Adrenal gland (tissue), 12 donors: ENCODE measurements around the gene NOP58. TPM values are rescaled to one million over a fixed set of nuclear protein-coding genes. Genes with fewer than 3 reads are reported as not detected.

Experiments
- DNase-seq, 7 donors: peaks; one replicate each; pipeline ENCODE4 v3.0.0-alpha.2; 2019 to 2020
- H3K27ac ChIP-seq, 5 donors: fragments of 200-600 bp; sonication (generic) in 4 of 5; 1 replicate in 3 of 5; 2 replicates in 2 of 5; pipeline versions ENCODE4 v1.5.1 to v1.8.0; 2016 to 2020; ENCODE audit warnings: mild to moderate bottlenecking in 1 of 5
- H3K27me3 ChIP-seq: fragments of 200-600 bp; 2 replicates; pipeline ENCODE4 v1.8.0; 2021
- H3K36me3 ChIP-seq, 2 donors: fragments of 200-600 bp; replicated peaks in 1 of 2; 1 replicate in 1 of 2; 2 replicates in 1 of 2; pipeline versions ENCODE4 v1.5.1 to v1.8.0; 2018 to 2022
- H3K4me1 ChIP-seq, 2 donors: fragments of 200-600 bp; replicated peaks in 1 of 2; 1 replicate in 1 of 2; 2 replicates in 1 of 2; pipeline versions ENCODE4 v1.5.1 to v1.8.0; 2018 to 2021
- H3K4me3 ChIP-seq, 4 donors: fragments of 200-600 bp; sonication (generic) in 3 of 4; one replicate each; pipeline ENCODE4 v1.5.1; 2016 to 2018
- H3K9me3 ChIP-seq, 3 donors: fragments of 200-600 bp; sonication (generic) in 1 of 3; replicated peaks in 1 of 3; 1 replicate in 2 of 3; 2 replicates in 1 of 3; pipeline versions ENCODE4 v1.5.1 to v1.8.0; 2016 to 2021
- CTCF ChIP-seq, 6 experiments: fragments of 450-650 bp in 4 of 6; fragments of 200-600 bp in 2 of 6; sonication (generic) in 1 of 6; IDR thresholded peaks; 1 replicate in 5 of 6; 2 replicates in 1 of 6; pipeline versions ENCODE4 v1.5.1 to v1.8.0; 2016 to 2021; ENCODE audit warnings: antibody characterized with exemption in 6 of 6, mild to moderate bottlenecking in 2 of 6, moderate library complexity in 1 of 6
- POLR2A ChIP-seq, 2 donors: fragments of 450-650 bp; IDR thresholded peaks; one replicate each; pipeline ENCODE4 v1.6.1; 2017; ENCODE audit warnings: antibody characterized with exemption in 2 of 2, mild to moderate bottlenecking in 2 of 2, moderate library complexity in 1 of 2
- WGBS, 4 donors: extraction: QIAGEN DNeasy Blood & Tissue Kit in 2 of 4; methylation state at CpG; one replicate each; pipeline versions ENCODE4 v1.1.5 to v1.1.7; 2013 to 2017; 5-methylcytosine and 5-hydroxymethylcytosine counted together
- intact Hi-C, 2 donors: fragments of 100-400 bp; cut with DNase I; formaldehyde crosslinking; loops; one replicate each; pipeline versions ENCODE4 v1.14.1 to v1.15.0; 2022 to 2023
- polyA plus RNA-seq, 3 donors: library from polyadenylated mRNA; stranded (reverse); fragments of 200-250 nt in 2 of 3; fragments of 350-450 nt in 1 of 3; fragmentation: Illumina TruSeq in 1 of 3; extraction: RNeasy Lipid Tissue Mini Kit (QIAGEN cat#74804) in 1 of 3; gene quantifications; one replicate each; pipeline ENCODE4 v1.2.3, GENCODE V29; 2013 to 2014
- total RNA-seq, 9 donors: library from RNA; depleted of rRNA in 4 of 9; stranded (reverse); fragments of >200 nt in 4 of 9; fragments of 120-200 nt in 1 of 9; fragmentation: NEBNext Ultra II Directional in 1 of 9; extraction: Animal tissue kit (Norgen Biotek cat#: 25700) in 1 of 9; gene quantifications; one replicate each; pipeline versions ENCODE4 v1.1.0 to v1.2.4, GENCODE V29; 2013 to 2023
- donor health status: healthy with polysubstance abuse.
- donor health status: Bipolar disorder and iron deficiency.
- donor health status: DM: yes; HTN: yes; CAD: no.
- donor health status: DM: no; HTN: no; CAD: no.
- donor health status: DM: no; HTN: no; CAD: no.
- donor health status: DM: yes; HTN: yes; CAD: no.

Gene NOP58
- total and polyA plus RNA-seq, 12 donors, result 19.5 to 136 (median 55.8) TPM

DNA sequence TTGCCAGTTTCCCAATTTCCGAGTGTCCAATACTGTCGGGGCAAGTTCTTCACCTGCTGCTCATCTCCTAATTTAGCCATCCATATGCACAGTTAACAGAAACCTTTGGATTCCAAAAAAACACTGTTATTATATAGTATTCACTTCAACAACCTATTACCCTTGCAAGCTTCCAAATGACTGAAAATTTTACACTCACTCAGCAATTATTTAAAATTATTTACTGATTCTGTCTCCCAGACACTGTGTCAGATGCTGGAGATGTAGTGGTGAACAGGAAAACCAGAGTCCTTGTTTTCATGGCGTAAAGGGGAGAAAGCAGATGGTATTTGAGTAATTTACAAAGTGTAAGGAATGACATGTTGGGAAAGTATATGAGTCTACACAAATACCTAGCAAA is 56.9 kb downstream of the NOP58 start:
- H3K4me3 ChIP-seq, result no peak overlapping the region
- TF ChIP-seq CTCF (IDR thresholded peaks at IDR 0.05) (no peak), POLR2A (IDR thresholded peaks at IDR 0.05) (no peak)
- no peaks in the 10 kb centered on the region for H3K9me3 ChIP-seq
- WGBS, 4 donors, result 97 to 100% (median 99%) methylated on average over 3 of the region's 3 CpGs
- intact Hi-C loops, result no loop called here
- no peak overlapping the region for H3K27ac ChIP-seq
- H3K27me3 ChIP-seq, result no peaks in the 10 kb centered on the region
- H3K4me1 ChIP-seq, result peaks cover 0 to 6% of the 10 kb centered on the region in 2 donors
- no peaks in the 10 kb centered on the region for H3K36me3 ChIP-seq
- DNase-seq, result no peak

- 50 to 67% (median 57%) methylated on average over 1 of the region's 1 CpG for WGBS, 4 donors
- intact Hi-C loops, result no loop called here
- DNase-seq, result peak; percentile 25 to 70 (median 63)
- Histone ChIP-seq H3K36me3 (no peaks in the 10 kb centered on the region), H3K27ac (peak overlapping the region in 1 of 5 donors; percentile 63), H3K4me3 (no peak overlapping the region), H3K27me3 (no peaks in the 10 kb centered on the region), H3K4me1 (peaks cover 8 to 9% of the 10 kb centered on the region in 2 donors), H3K9me3 (no peaks in the 10 kb centered on the region)
- TF ChIP-seq CTCF (IDR thresholded peaks at IDR 0.05) (no peak), POLR2A (IDR thresholded peaks at IDR 0.05) (no peak)
Observed at GRCh38 chr2:202327858-202328257, 62.3 kb downstream of the NOP58 start.

GRCh38 chr2:202335791-202336467 is 70.4 kb downstream of the NOP58 start:
- intact Hi-C loops, result no loop called here
- Histone ChIP-seq H3K4me1 (no peaks in the 10 kb centered on the region), H3K9me3 (no peaks in the 10 kb centered on the region), H3K27me3 (no peaks in the 10 kb centered on the region), H3K36me3 (no peaks in the 10 kb centered on the region), H3K4me3 (no peak overlapping the region), H3K27ac (no peak overlapping the region)
- TF ChIP-seq POLR2A (IDR thresholded peaks at IDR 0.05) (no peak), CTCF (IDR thresholded peaks at IDR 0.05) (no peak)
- 96 to 100% (median 98%) methylated on average over 2 to 6 of the region's 6 CpGs; no CpG with 5 or more reads in 1 of the 4 donors for WGBS, 4 donors
- no peak for DNase-seq

DNA sequence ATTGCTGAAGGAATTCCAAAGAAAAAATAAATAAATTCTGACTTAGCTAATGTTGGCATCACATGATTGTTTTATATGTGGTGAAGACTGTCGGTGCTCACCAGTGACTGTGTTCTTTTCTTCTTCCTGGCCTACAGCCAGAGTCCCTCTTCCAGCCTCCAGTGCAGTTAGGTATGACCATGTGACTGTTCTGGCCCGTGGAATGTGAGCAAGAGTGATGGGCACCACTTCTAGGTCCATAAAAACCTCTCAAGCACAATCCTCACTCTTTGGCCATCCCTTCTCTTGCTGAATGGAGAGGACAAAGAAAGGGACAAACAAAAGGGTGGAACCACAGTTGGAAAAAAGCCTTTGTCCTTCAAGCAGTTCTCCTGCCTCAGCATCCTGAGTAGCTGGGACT is 71.6 kb downstream of the NOP58 start:
- no peaks in the 10 kb centered on the region for H3K36me3 ChIP-seq
- H3K27me3 ChIP-seq, result no peaks in the 10 kb centered on the region
- 42 to 57% (median 46%) methylated on average over 2 of the region's 2 CpGs for WGBS, 4 donors
- no peak for TF ChIP-seq POLR2A (IDR thresholded peaks at IDR 0.05)
- no peak for TF ChIP-seq CTCF (IDR thresholded peaks at IDR 0.05)
- H3K4me3 ChIP-seq, result no peak overlapping the region
- H3K9me3 ChIP-seq, result no peaks in the 10 kb centered on the region
- no peaks in the 10 kb centered on the region for H3K4me1 ChIP-seq
- intact Hi-C loops, result no loop called here
- no peak overlapping the region for H3K27ac ChIP-seq
- no peak for DNase-seq
